ENCODE results near the gene ZNF444.

DNA sequence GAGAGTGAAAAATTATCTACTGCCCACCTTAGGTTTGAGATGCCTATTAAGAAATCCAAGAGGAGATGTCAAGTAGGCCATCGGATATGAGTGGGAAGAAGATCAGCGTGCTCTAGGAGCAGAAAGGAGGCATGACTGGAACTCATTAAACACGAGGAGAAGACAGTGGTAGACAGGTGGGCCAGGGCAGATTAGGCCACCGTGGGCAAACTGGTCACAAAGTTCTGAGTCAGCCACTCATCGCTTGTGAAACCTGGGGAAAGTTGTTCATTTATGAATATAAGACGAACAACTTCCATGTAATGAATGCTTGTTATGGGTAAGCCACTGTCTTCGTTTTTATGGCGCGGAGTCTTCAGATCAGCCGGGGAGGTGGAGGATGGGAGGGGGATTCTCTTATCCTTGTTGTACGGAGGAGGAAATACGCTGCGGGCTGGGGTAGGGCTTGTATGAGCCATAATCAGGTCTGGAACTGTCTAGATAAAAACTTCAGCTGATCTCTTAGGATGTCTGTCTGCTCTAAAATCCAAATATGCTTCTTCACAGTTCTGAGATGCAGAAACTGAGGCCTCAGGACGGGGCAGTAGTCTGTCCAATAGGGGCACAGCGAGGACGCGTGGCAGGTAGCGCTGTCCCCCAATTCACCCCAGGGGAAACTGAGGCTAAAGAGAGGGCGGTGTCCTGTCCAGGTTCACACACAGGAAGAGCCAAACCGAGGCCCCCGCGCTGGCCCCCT, 1.1 kb upstream of the ZNF444 start:
- TF ChIP-seq POLR2A (IDR thresholded peaks at IDR 0.05; ENCODE audit: low read depth) (no peak), CTCF (IDR thresholded peaks at IDR 0.05) (no peak), POLR2AphosphoS5 (IDR thresholded peaks at IDR 0.05) (no peak), EP300 (IDR thresholded peaks at IDR 0.05) (no peak)

Data from esophagus muscularis mucosa (tissue), 4 donors.